A549 (cell line): Measurements from ENCODE around the gene IL2RA.
"Not testable (repeated sequence)": the region's sequence is repeated elsewhere in the genome, so short reads cannot be mapped to it uniquely, and the experiment has no call there.

Source experiments
- CEBPB ChIP-seq, 2 experiments: fragments of >200 bp in 1 of 2; sonication (Bioruptor Twin) in 1 of 2; formaldehyde crosslinking in 1 of 2; IDR thresholded peaks; 2 replicates each; pipeline ENCODE4 v1.6.1; 2012 to 2016
- CHD2 ChIP-seq: fragments of 150-350 bp; IDR thresholded peaks from 2 replicates; pipeline ENCODE4 v1.6.1; 2014; ENCODE audit warnings: low read length; ENCODE audit not compliant: partially characterized antibody
- E2F6 ChIP-seq: IDR thresholded peaks from 2 replicates; pipeline ENCODE4 v1.6.1; 2012; ENCODE audit warnings: low read depth, borderline replicate concordance
- EP300 ChIP-seq, 2 experiments: fragments of >200 bp; sonication (Bioruptor Twin); formaldehyde crosslinking; IDR thresholded peaks; 2 replicates in 1 of 2; 3 replicates in 1 of 2; pipeline ENCODE4 v1.6.1; 2016 to 2017
- HDAC2 ChIP-seq: fragments of 200-600 bp; sonication (generic); IDR thresholded peaks from 2 replicates; pipeline ENCODE4 v1.6.1; 2016
- MAFK ChIP-seq: fragments of 450-650 bp; IDR thresholded peaks from 2 replicates; pipeline ENCODE4 v1.6.1; 2014; ENCODE audit not compliant: partially characterized antibody
- MAX ChIP-seq: IDR thresholded peaks from 2 replicates; pipeline ENCODE4 v1.6.1; 2012
- MAZ ChIP-seq: fragments of 150-350 bp; IDR thresholded peaks from 2 replicates; pipeline ENCODE4 v1.6.1; 2014; ENCODE audit warnings: antibody characterized with exemption, low read depth, low read length, borderline replicate concordance
- POLR2A ChIP-seq: IDR thresholded peaks from 2 replicates; pipeline ENCODE4 v1.6.1; 2012; ENCODE audit warnings: mild to moderate bottlenecking, low read length
- RAD21 ChIP-seq, 2 experiments: fragments of >200 bp in 1 of 2; sonication (Bioruptor Twin) in 1 of 2; formaldehyde crosslinking in 1 of 2; IDR thresholded peaks in 1 of 2; conservative IDR thresholded peaks in 1 of 2; 2 replicates in 1 of 2; 3 replicates in 1 of 2; pipeline ENCODE4 v1.6.1; 2012 to 2018; ENCODE audit warnings: inconsistent platforms in 1 of 2
- RNF2 ChIP-seq: fragments of 200-600 bp; sonication (generic); IDR thresholded peaks from 2 replicates; pipeline ENCODE4 v1.6.1; 2016; ENCODE audit warnings: low read depth, mild to moderate bottlenecking, antibody characterized with exemption, moderate library complexity, borderline replicate concordance
- ZFP36 ChIP-seq: fragments of 450-650 bp; IDR thresholded peaks from 2 replicates; pipeline ENCODE4 v1.6.1; 2014; ENCODE audit warnings: borderline replicate concordance; ENCODE audit not compliant: partially characterized antibody
- TF ChIP-seq, protein P1 (sequence below): fragments of >200 bp; sonication (Bioruptor Twin); formaldehyde crosslinking; IDR thresholded peaks from 3 replicates; pipeline ENCODE4 v1.5.1; 2016

GRCh38 chr10:5962358-5962940, 99.7 kb downstream of the IL2RA start:
- not testable (repeated sequence) for TF ChIP-seq ZFP36; POLR2A; HDAC2; RAD21 (conservative IDR thresholded peaks at IDR 0.05 in 1 of 2, IDR thresholded peaks at IDR 0.05 in 1 of 2); RNF2; MAX; CEBPB (IDR thresholded peaks at IDR 0.05); EP300 (IDR thresholded peaks at IDR 0.05); CHD2; MAFK; E2F6; MAZ
- TF ChIP-seq, protein P1, sequence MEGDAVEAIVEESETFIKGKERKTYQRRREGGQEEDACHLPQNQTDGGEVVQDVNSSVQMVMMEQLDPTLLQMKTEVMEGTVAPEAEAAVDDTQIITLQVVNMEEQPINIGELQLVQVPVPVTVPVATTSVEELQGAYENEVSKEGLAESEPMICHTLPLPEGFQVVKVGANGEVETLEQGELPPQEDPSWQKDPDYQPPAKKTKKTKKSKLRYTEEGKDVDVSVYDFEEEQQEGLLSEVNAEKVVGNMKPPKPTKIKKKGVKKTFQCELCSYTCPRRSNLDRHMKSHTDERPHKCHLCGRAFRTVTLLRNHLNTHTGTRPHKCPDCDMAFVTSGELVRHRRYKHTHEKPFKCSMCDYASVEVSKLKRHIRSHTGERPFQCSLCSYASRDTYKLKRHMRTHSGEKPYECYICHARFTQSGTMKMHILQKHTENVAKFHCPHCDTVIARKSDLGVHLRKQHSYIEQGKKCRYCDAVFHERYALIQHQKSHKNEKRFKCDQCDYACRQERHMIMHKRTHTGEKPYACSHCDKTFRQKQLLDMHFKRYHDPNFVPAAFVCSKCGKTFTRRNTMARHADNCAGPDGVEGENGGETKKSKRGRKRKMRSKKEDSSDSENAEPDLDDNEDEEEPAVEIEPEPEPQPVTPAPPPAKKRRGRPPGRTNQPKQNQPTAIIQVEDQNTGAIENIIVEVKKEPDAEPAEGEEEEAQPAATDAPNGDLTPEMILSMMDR, result not testable (repeated sequence)
